ENCODE measurements around the gene C22orf15. TPM values are rescaled to one million over a fixed set of nuclear protein-coding genes. Genes with fewer than 3 reads are reported as not detected.

C22orf15 gene
- total and polyA plus RNA-seq, 9 of the 15 experiments (the other 6 are each of a cell fraction or from before 2014, with no cell fraction given), result 0.07 TPM; not detected in 8

DNA sequence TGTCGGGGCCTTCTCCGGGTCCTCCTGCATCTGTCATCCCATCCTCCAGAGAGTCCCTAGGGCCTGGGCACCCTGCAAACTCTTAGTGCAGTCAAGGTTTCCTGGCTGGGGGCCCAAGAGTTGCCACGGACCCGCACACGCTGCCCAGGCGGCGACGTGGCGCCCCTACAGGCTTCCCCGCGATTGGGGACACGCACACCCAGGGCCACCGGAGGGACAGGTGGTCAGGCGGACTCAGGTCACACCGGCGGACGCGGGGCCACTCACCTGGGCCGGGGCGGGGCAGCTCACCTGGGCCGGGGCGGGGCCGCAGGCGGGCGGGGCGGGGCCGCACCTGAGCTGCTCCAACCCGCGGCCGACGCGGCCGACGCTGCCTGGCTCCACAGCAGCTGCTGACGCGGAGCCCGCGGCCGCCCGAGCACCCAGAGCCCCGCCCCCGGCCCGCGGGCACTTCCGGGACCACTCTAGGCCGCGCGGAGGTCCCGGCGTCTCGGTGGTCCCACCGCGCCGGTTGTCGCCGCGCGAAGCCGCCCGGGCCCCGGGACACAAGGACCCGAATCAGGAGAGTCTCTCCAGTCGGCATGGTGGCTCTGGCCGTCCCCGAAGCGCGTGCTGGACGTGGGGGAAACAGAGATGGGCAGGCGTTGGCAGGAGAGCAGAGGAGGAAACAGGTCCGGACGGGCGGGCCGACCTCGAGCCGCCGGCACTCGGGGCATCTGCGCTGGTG, 11.9 kb upstream of the C22orf15 start, which contains the start of gene ZNF70 (continued):
- TF ChIP-seq CREB3L1 (IDR thresholded peaks at IDR 0.05; ENCODE audit: borderline replicate concordance, low read depth) (peak; percentile 62), NFIC (IDR thresholded peaks at IDR 0.05) (peak; percentile 67), ZNF224 (CRISPR knock-in tag; IDR thresholded peaks at IDR 0.05) (no peak), ARID1B (IDR thresholded peaks at IDR 0.05) (no peak), RFX5 (IDR thresholded peaks at IDR 0.05; ENCODE audit: low read depth, low read length) (peak; percentile 48; the same call in 1 of the 2 replicates), HDAC1 (IDR thresholded peaks at IDR 0.05) (peak in 1 of 2 experiments; percentile 9; a peak in 1 of 4 replicates), ZNF79 (CRISPR knock-in tag; IDR thresholded peaks at IDR 0.05; ENCODE audit: low read depth) (no peak), EWSR1 (IDR thresholded peaks at IDR 0.05; ENCODE audit: borderline replicate concordance, low read depth, partially characterized antibody) (no peak), RBFOX2 (IDR thresholded peaks at IDR 0.05; ENCODE audit: low read depth, low read length) (peak; percentile 87), THAP12 (CRISPR knock-in tag; IDR thresholded peaks at IDR 0.05) (peak; percentile 99), L3MBTL2 (IDR thresholded peaks at IDR 0.05) (peak; percentile 78; the same call in 1 of the 2 replicates), PML (IDR thresholded peaks at IDR 0.05; ENCODE audit: low read length) (peak; percentile 45; the same call in 1 of the 2 replicates), SMARCA4 (IDR thresholded peaks at IDR 0.05) (no peak)
- TF ChIP-seq, protein P1, sequence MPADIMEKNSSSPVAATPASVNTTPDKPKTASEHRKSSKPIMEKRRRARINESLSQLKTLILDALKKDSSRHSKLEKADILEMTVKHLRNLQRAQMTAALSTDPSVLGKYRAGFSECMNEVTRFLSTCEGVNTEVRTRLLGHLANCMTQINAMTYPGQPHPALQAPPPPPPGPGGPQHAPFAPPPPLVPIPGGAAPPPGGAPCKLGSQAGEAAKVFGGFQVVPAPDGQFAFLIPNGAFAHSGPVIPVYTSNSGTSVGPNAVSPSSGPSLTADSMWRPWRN (IDR thresholded peaks at IDR 0.05; ENCODE audit: low read depth), result no peak
- TF ChIP-seq, protein P2, sequence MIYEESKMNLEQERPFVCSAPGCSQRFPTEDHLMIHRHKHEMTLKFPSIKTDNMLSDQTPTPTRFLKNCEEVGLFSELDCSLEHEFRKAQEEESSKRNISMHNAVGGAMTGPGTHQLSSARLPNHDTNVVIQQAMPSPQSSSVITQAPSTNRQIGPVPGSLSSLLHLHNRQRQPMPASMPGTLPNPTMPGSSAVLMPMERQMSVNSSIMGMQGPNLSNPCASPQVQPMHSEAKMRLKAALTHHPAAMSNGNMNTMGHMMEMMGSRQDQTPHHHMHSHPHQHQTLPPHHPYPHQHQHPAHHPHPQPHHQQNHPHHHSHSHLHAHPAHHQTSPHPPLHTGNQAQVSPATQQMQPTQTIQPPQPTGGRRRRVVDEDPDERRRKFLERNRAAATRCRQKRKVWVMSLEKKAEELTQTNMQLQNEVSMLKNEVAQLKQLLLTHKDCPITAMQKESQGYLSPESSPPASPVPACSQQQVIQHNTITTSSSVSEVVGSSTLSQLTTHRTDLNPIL (CRISPR knock-in tag; IDR thresholded peaks at IDR 0.05), result no peak
